ENCODE results near the gene NT5DC3. TPM values are rescaled to one million over a fixed set of nuclear protein-coding genes. Genes with fewer than 3 reads are reported as not detected.

NT5DC3 gene
- total and polyA plus RNA-seq, 3 donors from 2014 or later: 5.7 to 25.4 (median 16.1) TPM

GRCh38 chr12:103830730-103831320 is 10.2 kb downstream of the NT5DC3 start:
- whole genome bisulfite sequencing, 2 donors: 97 to 100% methylated on average over 2 of the region's 2 CpGs
- no peak for TF ChIP-seq CTCF (IDR thresholded peaks at IDR 0.05)
- TF ChIP-seq POLR2A (IDR thresholded peaks at IDR 0.05): no peak

GRCh38 chr12:103830025-103830725 is 10.9 kb downstream of the NT5DC3 start:
- WGBS, 2 donors: 92 to 98% methylated on average over 5 of the region's 5 CpGs

More at GRCh38 chr12:103830730-103831320, 10.2 kb downstream of the NT5DC3 start:
- H3K4me1 ChIP-seq: peaks cover 8% of the 10 kb centered on the region
- no peak overlapping the region for H3K4me3 ChIP-seq
- DNase-seq: no peak
- H3K36me3 ChIP-seq (ENCODE audit: low read depth, missing control alignments): no peaks in the 10 kb centered on the region
- no peaks in the 10 kb centered on the region for H3K9me3 ChIP-seq
- H3K27ac ChIP-seq: no peak overlapping the region
- intact Hi-C loops (cut with DNase I; ENCODE audit: low total_unique reads): no loop called here
- no peaks in the 10 kb centered on the region for H3K27me3 ChIP-seq

GRCh38 chr12:103829092-103829491 is 11.9 kb downstream of the NT5DC3 start:
- Histone ChIP-seq H3K4me1 (peaks cover 4% of the 10 kb centered on the region), H3K4me3 (no peak overlapping the region), H3K36me3 (ENCODE audit: low read depth, missing control alignments) (no peaks in the 10 kb centered on the region), H3K9me3 (no peaks in the 10 kb centered on the region), H3K27ac (no peak overlapping the region), H3K27me3 (no peaks in the 10 kb centered on the region)
- TF ChIP-seq POLR2A (IDR thresholded peaks at IDR 0.05): no peak
- no peak for TF ChIP-seq CTCF (IDR thresholded peaks at IDR 0.05)
- intact Hi-C loops (cut with DNase I; ENCODE audit: low total_unique reads): no loop called here
- no peak for DNase-seq

More at GRCh38 chr12:103830025-103830725, 10.9 kb downstream of the NT5DC3 start:
- Histone ChIP-seq H3K36me3 (ENCODE audit: low read depth, missing control alignments) (no peaks in the 10 kb centered on the region), H3K9me3 (no peaks in the 10 kb centered on the region), H3K27ac (no peak overlapping the region), H3K27me3 (no peaks in the 10 kb centered on the region), H3K4me3 (no peak overlapping the region), H3K4me1 (peaks cover 8% of the 10 kb centered on the region)
- DNase-seq: no peak
- intact Hi-C loops (cut with DNase I; ENCODE audit: low total_unique reads): no loop called here
- TF ChIP-seq CTCF (IDR thresholded peaks at IDR 0.05): no peak

- intact Hi-C loops (cut with DNase I; ENCODE audit: low total_unique reads): no loop called here
- H3K36me3 ChIP-seq (ENCODE audit: low read depth, missing control alignments): no peaks in the 10 kb centered on the region
- WGBS, 2 donors: 55 to 59% methylated on average over 2 of the region's 2 CpGs
- H3K4me1 ChIP-seq: no peaks in the 10 kb centered on the region
- no peaks in the 10 kb centered on the region for H3K27me3 ChIP-seq
- no peak for DNase-seq
- TF ChIP-seq CTCF (IDR thresholded peaks at IDR 0.05): no peak
- no peak overlapping the region for H3K4me3 ChIP-seq
- no peaks in the 10 kb centered on the region for H3K9me3 ChIP-seq
- H3K27ac ChIP-seq: no peak overlapping the region
These were observed 13.1 kb downstream of the NT5DC3 start for GRCh38 chr12:103827911-103828391.

All from testis (tissue), 3 donors.